GM12874 (cell line): ENCODE results near the gene RPUSD2.

Source experiments
- TF ChIP-seq, protein P1 (sequence below): IDR thresholded peaks from 2 replicates; pipeline ENCODE4 v1.5.1; 2011; ENCODE audit warnings: low read depth, mild to moderate bottlenecking, control low read depth, low read length, moderate library complexity; ENCODE audit not compliant: insufficient read depth

Gene RPUSD2

DNA sequence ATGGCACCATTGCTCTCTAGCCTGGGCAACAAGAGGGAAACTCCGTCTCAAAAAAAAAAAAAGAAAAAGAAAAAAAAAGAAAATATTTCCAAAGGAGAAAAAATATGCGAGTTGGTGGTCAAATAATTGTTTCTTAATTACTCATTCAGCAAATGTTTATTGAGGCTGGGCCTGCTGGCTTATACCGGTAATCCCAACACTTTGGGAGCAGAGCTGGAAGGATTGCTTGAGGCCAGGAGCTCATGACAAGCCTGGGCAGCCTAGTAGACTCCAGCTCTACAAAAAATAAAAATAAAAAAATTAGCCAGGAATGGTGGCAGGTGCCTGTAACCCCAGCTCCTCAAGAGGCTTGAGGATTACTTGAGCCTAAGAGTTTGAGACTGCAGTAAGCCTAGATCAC lies 29.0 kb downstream of the RPUSD2 start:
- TF ChIP-seq, protein P1, sequence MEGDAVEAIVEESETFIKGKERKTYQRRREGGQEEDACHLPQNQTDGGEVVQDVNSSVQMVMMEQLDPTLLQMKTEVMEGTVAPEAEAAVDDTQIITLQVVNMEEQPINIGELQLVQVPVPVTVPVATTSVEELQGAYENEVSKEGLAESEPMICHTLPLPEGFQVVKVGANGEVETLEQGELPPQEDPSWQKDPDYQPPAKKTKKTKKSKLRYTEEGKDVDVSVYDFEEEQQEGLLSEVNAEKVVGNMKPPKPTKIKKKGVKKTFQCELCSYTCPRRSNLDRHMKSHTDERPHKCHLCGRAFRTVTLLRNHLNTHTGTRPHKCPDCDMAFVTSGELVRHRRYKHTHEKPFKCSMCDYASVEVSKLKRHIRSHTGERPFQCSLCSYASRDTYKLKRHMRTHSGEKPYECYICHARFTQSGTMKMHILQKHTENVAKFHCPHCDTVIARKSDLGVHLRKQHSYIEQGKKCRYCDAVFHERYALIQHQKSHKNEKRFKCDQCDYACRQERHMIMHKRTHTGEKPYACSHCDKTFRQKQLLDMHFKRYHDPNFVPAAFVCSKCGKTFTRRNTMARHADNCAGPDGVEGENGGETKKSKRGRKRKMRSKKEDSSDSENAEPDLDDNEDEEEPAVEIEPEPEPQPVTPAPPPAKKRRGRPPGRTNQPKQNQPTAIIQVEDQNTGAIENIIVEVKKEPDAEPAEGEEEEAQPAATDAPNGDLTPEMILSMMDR, result no peak

DNA sequence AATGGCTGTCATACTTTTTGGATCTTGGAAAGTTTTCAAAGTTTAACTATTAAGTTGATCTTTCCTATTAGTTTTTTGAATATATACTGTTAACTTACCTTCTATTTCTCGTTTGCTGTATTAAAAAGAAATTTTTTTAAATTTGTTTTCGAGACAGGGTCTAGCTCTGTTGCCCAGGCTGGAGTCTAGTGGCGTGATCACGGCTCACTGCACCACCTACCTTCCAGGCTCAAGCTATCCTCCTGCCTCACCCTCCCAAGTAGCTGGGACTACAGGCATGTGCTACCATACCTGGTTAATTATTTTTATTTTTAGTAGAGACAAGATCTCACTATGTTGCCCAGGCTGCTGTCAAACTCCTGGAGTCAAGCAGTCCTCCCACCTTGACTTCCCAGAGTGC lies 29.6 kb downstream of the RPUSD2 start:
- TF ChIP-seq, protein P1, result no peak

DNA sequence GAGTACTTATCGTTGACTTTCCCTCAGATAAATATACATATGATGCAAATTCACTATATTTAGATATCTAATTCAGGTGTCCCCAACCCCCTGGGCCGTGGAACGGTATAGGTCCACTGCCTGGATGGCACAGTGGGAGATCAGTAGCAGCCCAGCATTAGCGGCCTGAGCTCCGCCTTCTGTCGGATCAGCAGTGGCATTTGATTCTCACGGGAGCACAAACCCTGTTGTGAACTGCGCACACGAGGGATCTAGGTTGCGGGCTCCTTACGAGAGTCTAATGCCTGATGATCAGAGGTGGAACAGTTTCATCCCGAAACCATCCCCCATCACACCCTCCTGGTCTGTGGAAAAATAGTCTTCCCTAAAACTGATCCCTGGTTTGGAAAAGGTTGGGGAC lies 31.9 kb downstream of the RPUSD2 start:
- TF ChIP-seq, protein P1, result no peak

DNA sequence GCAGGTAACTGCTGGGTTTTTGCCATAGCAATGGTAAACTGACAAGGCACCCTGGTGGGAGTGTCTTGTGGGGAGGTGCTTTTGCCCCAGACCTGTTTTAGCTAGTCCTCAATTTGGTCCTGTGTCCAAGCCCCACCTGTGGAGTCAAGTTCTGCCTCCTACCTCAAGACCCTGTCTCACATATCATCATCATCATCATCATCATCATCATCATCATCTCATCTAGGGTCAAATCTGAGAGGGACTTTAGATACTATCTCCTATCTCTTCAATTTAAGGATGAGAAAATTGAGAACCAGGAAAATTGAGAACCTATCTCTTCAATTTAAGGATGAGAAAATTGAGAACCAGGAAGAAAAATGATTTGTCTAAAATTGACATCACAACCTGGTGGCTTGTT lies 34.8 kb downstream of the RPUSD2 start:
- TF ChIP-seq, protein P1, result no peak

DNA sequence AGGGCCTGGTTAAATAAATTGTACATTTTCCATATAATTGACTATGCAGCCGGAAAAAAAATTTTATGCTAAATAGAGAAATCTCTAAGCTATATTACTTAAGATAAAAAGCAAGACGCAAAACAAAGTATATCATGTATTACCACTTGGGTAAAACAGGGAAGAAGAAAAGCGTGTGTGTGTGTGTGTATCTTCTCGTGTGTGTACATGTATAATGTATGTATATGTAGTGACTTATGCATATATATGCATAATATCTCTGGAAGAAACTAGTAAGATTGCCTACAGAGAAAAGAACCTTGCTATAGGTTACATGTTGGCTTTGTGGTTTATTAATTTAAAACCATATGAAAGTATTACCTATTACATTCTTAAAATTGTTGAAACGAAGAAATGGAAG lies 44.0 kb downstream of the RPUSD2 start:
- TF ChIP-seq, protein P1, result no peak

GRCh38 chr15:40618023-40618422 lies 48.9 kb downstream of the RPUSD2 start:
- TF ChIP-seq, protein P1, result no peak

GRCh38 chr15:40618906-40619305 lies 49.8 kb downstream of the RPUSD2 start:
- TF ChIP-seq, protein P1, result no peak

DNA sequence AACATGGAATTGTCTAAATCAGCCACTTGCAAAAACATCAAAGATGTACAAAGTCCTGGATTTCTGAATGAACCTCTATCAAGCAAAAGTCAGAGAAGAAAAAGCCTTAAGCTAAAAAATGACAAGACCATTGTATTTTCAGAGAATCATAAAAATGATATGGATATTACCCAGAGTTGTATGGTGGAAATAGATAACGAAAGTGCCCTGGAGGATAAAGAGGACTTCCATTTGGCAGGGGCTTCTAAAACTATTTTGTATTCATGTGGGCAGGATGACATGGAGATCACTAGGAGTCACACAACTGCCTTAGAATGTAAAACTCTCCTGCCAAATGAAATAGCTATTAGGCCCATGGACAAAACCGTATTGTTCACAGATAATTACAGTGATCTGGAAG lies 54.3 kb downstream of the RPUSD2 start:
- TF ChIP-seq, protein P1, result no peak
